A549 (cell line): Measurements from ENCODE around the gene AMZ2. TPM values are rescaled to one million over a fixed set of nuclear protein-coding genes. Genes with fewer than 3 reads are reported as not detected.

Experiments
- ATAC-seq, 2 experiments: fragments of 200-7000 bp in 1 of 2; fragments of >200 bp in 1 of 2; cut with Nextera tagmentation in 1 of 2; cut with Tn5 transposase in 1 of 2; 3 replicates each; pipeline versions ENCODE4 v1.8.0 to v1.9.1; 2018 to 2020; ENCODE audit warnings: mild to moderate bottlenecking in 1 of 2, moderate library complexity in 1 of 2
- CTCF ChIA-PET: fragments of 300-600 bp; sonication (Branson Sonifier 250); formaldehyde crosslinking; extraction: SDS; loops from one replicate; lab custom pipeline; 2021; ENCODE audit warnings: antibody characterized with exemption, inconsistent platforms; lab: Yijun Ruan, JAX
- POLR2A ChIA-PET: fragments of 350-600 bp; formaldehyde crosslinking; extraction: SDS; loops from one replicate; lab custom pipeline; 2021; ENCODE audit warnings: antibody characterized with exemption, inconsistent platforms; lab: Yijun Ruan, JAX
- DNase-seq, 2 experiments: peaks; one replicate each; pipeline versions ENCODE4 v3.0.0 to v3.0.0-alpha.2; 2011 to 2016; ENCODE audit warnings: low read depth in 1 of 2, low spot score in 1 of 2
- FAIRE-seq: peaks from 2 replicates; lab custom pipeline; 2011; peaks lifted over from hg19 to GRCh38; lab: Jason Lieb, UNC
- H3K27ac ChIP-seq, 2 experiments: fragments of >200 bp; sonication (Bioruptor Twin); formaldehyde crosslinking; 3 replicates each; pipeline ENCODE4 v1.5.1; 2016 to 2017
- H3K4me1 ChIP-seq: fragments of >200 bp; sonication (Bioruptor Twin); formaldehyde crosslinking; 3 replicates; pipeline ENCODE4 v1.6.1; 2016
- H3K4me2 ChIP-seq: fragments of >200 bp; sonication (Bioruptor Twin); formaldehyde crosslinking; 3 replicates; pipeline ENCODE4 v1.6.1; 2016
- H3K4me3 ChIP-seq: fragments of >200 bp; sonication (Bioruptor Twin); formaldehyde crosslinking; 3 replicates; pipeline ENCODE4 v1.5.1; 2016
- H3K9me3 ChIP-seq: fragments of >200 bp; sonication (Bioruptor Twin); formaldehyde crosslinking; 3 replicates; pipeline ENCODE4 v1.6.1; 2016
- BHLHE40 ChIP-seq: IDR thresholded peaks from 2 replicates; pipeline ENCODE4 v1.6.1; 2012; ENCODE audit warnings: low read depth, low read length, inconsistent platforms
- CBX2 ChIP-seq: fragments of 200-600 bp; sonication (generic); IDR thresholded peaks from 2 replicates; pipeline ENCODE4 v1.6.1; 2016; ENCODE audit warnings: low read depth, mild to moderate bottlenecking, borderline replicate concordance
- CEBPB ChIP-seq, 2 experiments: fragments of >200 bp in 1 of 2; sonication (Bioruptor Twin) in 1 of 2; formaldehyde crosslinking in 1 of 2; IDR thresholded peaks; 2 replicates each; pipeline ENCODE4 v1.6.1; 2012 to 2016
- EHF ChIP-seq: fragments of 250-450 bp; sonication (Bioruptor Pico); IDR thresholded peaks from 2 replicates; pipeline ENCODE4 v1.5.0; 2020; ENCODE audit warnings: mild to moderate bottlenecking
- ESRRA ChIP-seq: fragments of 150-350 bp; IDR thresholded peaks from 2 replicates; pipeline ENCODE4 v1.6.1; 2014; ENCODE audit warnings: mild to moderate bottlenecking, low read length, borderline replicate concordance
- FOSB ChIP-seq: fragments of 250-450 bp; sonication (Bioruptor Pico); IDR thresholded peaks from 2 replicates; pipeline ENCODE4 v1.5.0; 2020; ENCODE audit warnings: mild to moderate bottlenecking, moderate library complexity
- FOSL2 ChIP-seq, 2 experiments: fragments of 450-650 bp in 1 of 2; fragments of >200 bp in 1 of 2; sonication (Bioruptor Twin) in 1 of 2; formaldehyde crosslinking; IDR thresholded peaks; 2 replicates each; pipeline versions ENCODE4 v1.5.0 to v1.6.1; 2016 to 2020; ENCODE audit warnings: mild to moderate bottlenecking in 1 of 2, moderate library complexity in 1 of 2
- GATA3 ChIP-seq: IDR thresholded peaks from 2 replicates; pipeline ENCODE4 v1.6.1; 2012; ENCODE audit warnings: borderline replicate concordance
- HDAC2 ChIP-seq: fragments of 200-600 bp; sonication (generic); IDR thresholded peaks from 2 replicates; pipeline ENCODE4 v1.6.1; 2016
- HOXB13 ChIP-seq: fragments of 250-450 bp; sonication (Bioruptor Pico); IDR thresholded peaks from 2 replicates; pipeline ENCODE4 v1.5.0; 2020; ENCODE audit warnings: low read depth, mild to moderate bottlenecking, moderate library complexity
- HOXB5 ChIP-seq: fragments of 250-450 bp; sonication (Bioruptor Pico); IDR thresholded peaks from 2 replicates; pipeline ENCODE4 v1.5.0; 2020; ENCODE audit warnings: mild to moderate bottlenecking, moderate library complexity
- KDM5A ChIP-seq: fragments of 200-600 bp; sonication (generic); IDR thresholded peaks from 2 replicates; pipeline ENCODE4 v1.6.1; 2016; ENCODE audit warnings: antibody characterized with exemption, mild to moderate bottlenecking
- MAFK ChIP-seq: fragments of 450-650 bp; IDR thresholded peaks from 2 replicates; pipeline ENCODE4 v1.6.1; 2014; ENCODE audit not compliant: partially characterized antibody
- MAZ ChIP-seq: fragments of 150-350 bp; IDR thresholded peaks from 2 replicates; pipeline ENCODE4 v1.6.1; 2014; ENCODE audit warnings: antibody characterized with exemption, low read depth, low read length, borderline replicate concordance
- NFE2L2 ChIP-seq: fragments of 150-350 bp; conservative IDR thresholded peaks from 2 replicates; pipeline ENCODE4 v1.6.1; 2014; ENCODE audit warnings: low read length
- NPAS2 ChIP-seq: fragments of 250-450 bp; sonication (Bioruptor Pico); IDR thresholded peaks from 2 replicates; pipeline ENCODE4 v1.8.0; 2022; ENCODE audit warnings: mild to moderate bottlenecking, moderate library complexity, borderline replicate concordance
- RARB ChIP-seq: fragments of 250-450 bp; sonication (Bioruptor Pico); IDR thresholded peaks from 2 replicates; pipeline ENCODE4 v1.8.0; 2021; ENCODE audit warnings: mild to moderate bottlenecking, moderate library complexity
- RCOR1 ChIP-seq: fragments of 150-350 bp; IDR thresholded peaks from 2 replicates; pipeline ENCODE4 v1.6.1; 2014; ENCODE audit warnings: antibody characterized with exemption, low read length, low read depth
- RNF2 ChIP-seq: fragments of 200-600 bp; sonication (generic); IDR thresholded peaks from 2 replicates; pipeline ENCODE4 v1.6.1; 2016; ENCODE audit warnings: low read depth, mild to moderate bottlenecking, antibody characterized with exemption, moderate library complexity, borderline replicate concordance
- ZC3H11A ChIP-seq: fragments of 450-650 bp; IDR thresholded peaks from 2 replicates; pipeline ENCODE4 v1.6.1; 2014; ENCODE audit warnings: antibody characterized with exemption, mild to moderate bottlenecking
- ZNF302 ChIP-seq: fragments of 250-450 bp; sonication (Bioruptor Pico); IDR thresholded peaks from 2 replicates; pipeline ENCODE4 v1.9.0; 2021; ENCODE audit warnings: inconsistent platforms, mild to moderate bottlenecking, moderate library complexity
- WGBS: methylation state at CpG from one replicate; pipeline ENCODE4 v1.1.6; 2017; ENCODE audit errors: missing lambda C conversion rate; 5-methylcytosine and 5-hydroxymethylcytosine counted together
- polyA plus RNA-seq, 4 experiments: library from polyadenylated mRNA; depleted of rRNA in 3 of 4; stranded (reverse); fragments of >200 nt; fragmentation: RNase III in 1 of 4; extraction: RNeasy Plus Mini Kit Qiagen cat#74134 plus additional on column Dnase treatment in 1 of 4; gene quantifications; 2 replicates in 3 of 4; 3 replicates in 1 of 4; pipeline ENCODE4 v1.2.3, GENCODE V29; 2011 to 2017
- TF ChIP-seq, protein P1 (sequence below): fragments of 150-350 bp; IDR thresholded peaks from 2 replicates; pipeline ENCODE4 v1.6.1; 2014; ENCODE audit warnings: low read depth, mild to moderate bottlenecking, low read length
- TF ChIP-seq, protein P2 (sequence below): fragments of >200 bp; sonication (Bioruptor Twin); formaldehyde crosslinking; IDR thresholded peaks from 3 replicates; pipeline ENCODE4 v1.6.1; 2016
- TF ChIP-seq, protein P3 (sequence below): fragments of 250-450 bp; sonication (Bioruptor Pico); IDR thresholded peaks from 2 replicates; pipeline ENCODE4 v1.5.0; 2021; ENCODE audit warnings: mild to moderate bottlenecking, moderate library complexity, borderline replicate concordance
- TF ChIP-seq, protein P4 (sequence below): fragments of 200-600 bp; sonication (generic); IDR thresholded peaks from 2 replicates; pipeline ENCODE4 v1.6.1; 2016; ENCODE audit warnings: antibody characterized with exemption, mild to moderate bottlenecking, moderate library complexity

The AMZ2 gene
- polyA plus RNA-seq, 2 of the 4 experiments (the other 2 are of a cell fraction), result 105 to 201 TPM

DNA sequence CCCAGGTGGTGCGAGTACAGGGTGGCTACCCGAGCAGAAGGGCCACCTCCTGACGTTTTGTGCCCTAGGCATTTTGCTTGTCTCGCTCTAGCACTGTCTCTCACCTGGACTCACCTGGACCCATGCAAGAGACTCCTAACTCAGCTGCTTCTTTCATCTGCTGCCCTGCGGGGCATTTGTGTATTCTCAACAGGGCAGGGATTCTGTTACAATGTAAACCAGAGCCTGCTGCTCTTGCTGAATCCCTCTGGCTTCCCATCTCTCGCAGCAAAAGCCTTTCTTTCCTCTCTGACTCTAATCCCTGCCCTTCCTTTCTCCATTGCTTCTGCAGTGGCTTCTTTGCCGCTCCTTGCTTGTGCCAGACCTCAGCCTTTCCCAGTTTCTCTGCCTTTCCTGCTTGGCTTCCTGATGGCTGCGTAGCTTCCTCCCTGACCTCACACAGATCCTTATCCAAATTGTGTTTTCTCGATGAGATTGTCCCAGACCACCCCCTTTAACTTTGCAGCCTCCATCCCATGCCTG is 53.7 kb downstream of the AMZ2 start:
- FAIRE-seq (no peak), ATAC-seq (peak in 1 of 2 experiments; percentile 25; a peak in 1 of 6 replicates), DNase-seq (no peak)
- Histone ChIP-seq H3K27ac (no peak overlapping the region), H3K4me2 (no peak overlapping the region), H3K4me3 (no peak overlapping the region), H3K9me3 (no peaks in the 10 kb centered on the region), H3K4me1 (peaks cover 7% of the 10 kb centered on the region; the same call in 1 of the 3 replicates)
- ChIA-PET CTCF (interaction anchor here (0.6 to 1.0 kb wide), 2 partner anchors 38 to 125 kb away, joined by 3 to 5 read pairs; no protein-coding TSS in a partner anchor), POLR2A (no interaction called here)
- 63% methylated on average over 9 of the region's 9 CpGs for WGBS
- no peak for TF ChIP-seq RARB (CRISPR knock-in tag)
- no peak for TF ChIP-seq ZC3H11A
- TF ChIP-seq, protein P1, sequence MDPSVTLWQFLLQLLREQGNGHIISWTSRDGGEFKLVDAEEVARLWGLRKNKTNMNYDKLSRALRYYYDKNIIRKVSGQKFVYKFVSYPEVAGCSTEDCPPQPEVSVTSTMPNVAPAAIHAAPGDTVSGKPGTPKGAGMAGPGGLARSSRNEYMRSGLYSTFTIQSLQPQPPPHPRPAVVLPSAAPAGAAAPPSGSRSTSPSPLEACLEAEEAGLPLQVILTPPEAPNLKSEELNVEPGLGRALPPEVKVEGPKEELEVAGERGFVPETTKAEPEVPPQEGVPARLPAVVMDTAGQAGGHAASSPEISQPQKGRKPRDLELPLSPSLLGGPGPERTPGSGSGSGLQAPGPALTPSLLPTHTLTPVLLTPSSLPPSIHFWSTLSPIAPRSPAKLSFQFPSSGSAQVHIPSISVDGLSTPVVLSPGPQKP, result no peak
- TF ChIP-seq, protein P2, sequence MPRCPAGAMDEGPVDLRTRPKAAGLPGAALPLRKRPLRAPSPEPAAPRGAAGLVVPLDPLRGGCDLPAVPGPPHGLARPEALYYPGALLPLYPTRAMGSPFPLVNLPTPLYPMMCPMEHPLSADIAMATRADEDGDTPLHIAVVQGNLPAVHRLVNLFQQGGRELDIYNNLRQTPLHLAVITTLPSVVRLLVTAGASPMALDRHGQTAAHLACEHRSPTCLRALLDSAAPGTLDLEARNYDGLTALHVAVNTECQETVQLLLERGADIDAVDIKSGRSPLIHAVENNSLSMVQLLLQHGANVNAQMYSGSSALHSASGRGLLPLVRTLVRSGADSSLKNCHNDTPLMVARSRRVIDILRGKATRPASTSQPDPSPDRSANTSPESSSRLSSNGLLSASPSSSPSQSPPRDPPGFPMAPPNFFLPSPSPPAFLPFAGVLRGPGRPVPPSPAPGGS, result no peak
- no peak for TF ChIP-seq HOXB5 (CRISPR knock-in tag)
- no peak for TF ChIP-seq EHF (CRISPR knock-in tag)
- no peak for TF ChIP-seq FOSL2 (IDR thresholded peaks at IDR 0.05)
- TF ChIP-seq FOSL2 (CRISPR knock-in tag; IDR thresholded peaks at IDR 0.05), result no peak
- TF ChIP-seq HDAC2, result no peak
- no peak for TF ChIP-seq RNF2
- TF ChIP-seq, protein P3, sequence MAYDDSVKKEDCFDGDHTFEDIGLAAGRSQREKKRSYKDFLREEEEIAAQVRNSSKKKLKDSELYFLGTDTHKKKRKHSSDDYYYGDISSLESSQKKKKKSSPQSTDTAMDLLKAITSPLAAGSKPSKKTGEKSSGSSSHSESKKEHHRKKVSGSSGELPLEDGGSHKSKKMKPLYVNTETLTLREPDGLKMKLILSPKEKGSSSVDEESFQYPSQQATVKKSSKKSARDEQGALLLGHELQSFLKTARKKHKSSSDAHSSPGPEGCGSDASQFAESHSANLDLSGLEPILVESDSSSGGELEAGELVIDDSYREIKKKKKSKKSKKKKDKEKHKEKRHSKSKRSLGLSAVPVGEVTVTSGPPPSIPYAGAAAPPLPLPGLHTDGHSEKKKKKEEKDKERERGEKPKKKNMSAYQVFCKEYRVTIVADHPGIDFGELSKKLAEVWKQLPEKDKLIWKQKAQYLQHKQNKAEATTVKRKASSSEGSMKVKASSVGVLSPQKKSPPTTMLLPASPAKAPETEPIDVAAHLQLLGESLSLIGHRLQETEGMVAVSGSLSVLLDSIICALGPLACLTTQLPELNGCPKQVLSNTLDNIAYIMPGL, result no peak
- no peak for TF ChIP-seq KDM5A
- TF ChIP-seq NFE2L2, result no peak
- TF ChIP-seq ZNF302 (CRISPR knock-in tag), result no peak
- TF ChIP-seq, protein P4, sequence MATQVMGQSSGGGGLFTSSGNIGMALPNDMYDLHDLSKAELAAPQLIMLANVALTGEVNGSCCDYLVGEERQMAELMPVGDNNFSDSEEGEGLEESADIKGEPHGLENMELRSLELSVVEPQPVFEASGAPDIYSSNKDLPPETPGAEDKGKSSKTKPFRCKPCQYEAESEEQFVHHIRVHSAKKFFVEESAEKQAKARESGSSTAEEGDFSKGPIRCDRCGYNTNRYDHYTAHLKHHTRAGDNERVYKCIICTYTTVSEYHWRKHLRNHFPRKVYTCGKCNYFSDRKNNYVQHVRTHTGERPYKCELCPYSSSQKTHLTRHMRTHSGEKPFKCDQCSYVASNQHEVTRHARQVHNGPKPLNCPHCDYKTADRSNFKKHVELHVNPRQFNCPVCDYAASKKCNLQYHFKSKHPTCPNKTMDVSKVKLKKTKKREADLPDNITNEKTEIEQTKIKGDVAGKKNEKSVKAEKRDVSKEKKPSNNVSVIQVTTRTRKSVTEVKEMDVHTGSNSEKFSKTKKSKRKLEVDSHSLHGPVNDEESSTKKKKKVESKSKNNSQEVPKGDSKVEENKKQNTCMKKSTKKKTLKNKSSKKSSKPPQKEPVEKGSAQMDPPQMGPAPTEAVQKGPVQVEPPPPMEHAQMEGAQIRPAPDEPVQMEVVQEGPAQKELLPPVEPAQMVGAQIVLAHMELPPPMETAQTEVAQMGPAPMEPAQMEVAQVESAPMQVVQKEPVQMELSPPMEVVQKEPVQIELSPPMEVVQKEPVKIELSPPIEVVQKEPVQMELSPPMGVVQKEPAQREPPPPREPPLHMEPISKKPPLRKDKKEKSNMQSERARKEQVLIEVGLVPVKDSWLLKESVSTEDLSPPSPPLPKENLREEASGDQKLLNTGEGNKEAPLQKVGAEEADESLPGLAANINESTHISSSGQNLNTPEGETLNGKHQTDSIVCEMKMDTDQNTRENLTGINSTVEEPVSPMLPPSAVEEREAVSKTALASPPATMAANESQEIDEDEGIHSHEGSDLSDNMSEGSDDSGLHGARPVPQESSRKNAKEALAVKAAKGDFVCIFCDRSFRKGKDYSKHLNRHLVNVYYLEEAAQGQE, result no peak

DNA sequence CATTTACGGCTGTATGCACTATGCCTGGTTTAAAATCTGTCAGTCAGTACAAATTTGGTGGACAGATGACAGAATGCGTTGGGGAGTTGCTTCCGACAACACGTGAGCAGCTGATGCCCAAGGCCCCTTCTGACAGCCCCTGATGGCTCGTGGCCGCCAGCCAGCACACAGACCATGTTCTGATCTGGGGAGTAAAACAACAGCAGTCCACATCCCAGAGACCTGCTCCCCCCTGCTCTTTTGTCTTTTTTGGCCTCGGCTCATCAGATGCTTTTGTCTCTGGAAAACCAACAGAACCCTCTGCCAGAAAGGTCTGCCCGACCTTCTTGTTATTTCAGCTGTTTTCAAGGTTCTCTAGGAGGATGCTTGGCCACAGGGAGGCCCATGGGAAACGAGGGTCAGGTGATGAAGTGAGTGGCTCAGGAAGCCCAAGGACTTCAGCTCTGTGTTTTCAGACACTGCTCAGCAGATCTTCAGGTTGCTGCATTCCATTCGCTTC is 54.3 kb downstream of the AMZ2 start:
- ChIA-PET POLR2A (no interaction called here), CTCF (interaction anchor here (0.6 to 2.0 kb wide), 2 partner anchors 97 to 131 kb away, joined by 5 to 7 read pairs; no protein-coding TSS in a partner anchor)
- no peak overlapping the region for H3K4me3 ChIP-seq
- FAIRE-seq (no peak), DNase-seq (no peak), ATAC-seq (peak in 1 of 2 experiments; percentile 19; a peak in 1 of 6 replicates)
- no peak for TF ChIP-seq HOXB13 (CRISPR knock-in tag)
- no peak for TF ChIP-seq GATA3
- TF ChIP-seq, protein P3, result no peak
- no peak for TF ChIP-seq CBX2
- TF ChIP-seq CEBPB (IDR thresholded peaks at IDR 0.05), result no peak
- no peak for TF ChIP-seq MAZ
- TF ChIP-seq HOXB5 (CRISPR knock-in tag), result no peak
- TF ChIP-seq BHLHE40, result no peak
- no peak for TF ChIP-seq RNF2
- no peak for TF ChIP-seq RCOR1
- TF ChIP-seq ESRRA, result no peak
- TF ChIP-seq FOSB (CRISPR knock-in tag), result no peak
- TF ChIP-seq NPAS2, result no peak
- TF ChIP-seq MAFK, result no peak
- no peak overlapping the region for H3K27ac ChIP-seq
- no peak overlapping the region for H3K4me2 ChIP-seq
- 66% methylated on average over 10 of the region's 10 CpGs for WGBS
- H3K4me1 ChIP-seq, result peaks cover 7% of the 10 kb centered on the region; the same call in 1 of the 3 replicates
- H3K9me3 ChIP-seq, result no peaks in the 10 kb centered on the region
